Ascending aorta (tissue), 2 donors: ENCODE data around the gene RGS6. TPM values are rescaled to one million over a fixed set of nuclear protein-coding genes. Genes with fewer than 3 reads are reported as not detected.
A peak's percentile ranks its signal among the peaks of the same experiment; 100 is the strongest.

Experiments
- DNase-seq, 2 donors: peaks; one replicate each; pipeline ENCODE4 v3.0.0-alpha.2; 2019; ENCODE audit warnings: low spot score in 2 of 2
- H3K27ac ChIP-seq, 2 donors: fragments of 200-600 bp; sonication (generic); one replicate each; pipeline ENCODE4 v1.5.1; 2016 to 2017; ENCODE audit warnings: mild to moderate bottlenecking in 1 of 2
- H3K27me3 ChIP-seq: fragments of 200-600 bp; sonication (generic); one replicate; pipeline ENCODE4 v1.5.1; 2017
- H3K36me3 ChIP-seq, 2 donors: fragments of 200-600 bp; sonication (generic); one replicate each; pipeline ENCODE4 v1.5.1; 2016
- H3K4me1 ChIP-seq, 2 donors: fragments of 200-600 bp; sonication (generic); one replicate each; pipeline ENCODE4 v1.5.1; 2016 to 2017; ENCODE audit warnings: mild to moderate bottlenecking in 1 of 2
- H3K4me3 ChIP-seq, 2 donors: fragments of 200-600 bp; sonication (generic); one replicate each; pipeline ENCODE4 v1.5.1; 2016 to 2017; ENCODE audit warnings: mild to moderate bottlenecking in 1 of 2
- H3K9me3 ChIP-seq, 2 donors: fragments of 200-600 bp; sonication (generic); one replicate each; pipeline ENCODE4 v1.5.1; 2016
- intact Hi-C: fragments of 100-400 bp; cut with DNase I; formaldehyde crosslinking; loops from one replicate; pipeline ENCODE4 v1.15.1; 2023
- total RNA-seq: library from RNA; depleted of rRNA; stranded (reverse); fragments of >200 nt; gene quantifications from one replicate; pipeline ENCODE4 v1.1.0, GENCODE V29; 2016
- TF ChIP-seq, protein P1 (sequence below), 3 experiments: fragments of 200-600 bp in 2 of 3; fragments of 450-650 bp in 1 of 3; sonication (generic) in 2 of 3; IDR thresholded peaks; one replicate each; pipeline ENCODE4 v1.5.1; 2016 to 2019; ENCODE audit warnings: antibody characterized with exemption in 3 of 3, mild to moderate bottlenecking in 1 of 3, moderate library complexity in 1 of 3

RGS6 gene
- total RNA-seq, 1 donor from 2014 or later, result 0.11 TPM

DNA sequence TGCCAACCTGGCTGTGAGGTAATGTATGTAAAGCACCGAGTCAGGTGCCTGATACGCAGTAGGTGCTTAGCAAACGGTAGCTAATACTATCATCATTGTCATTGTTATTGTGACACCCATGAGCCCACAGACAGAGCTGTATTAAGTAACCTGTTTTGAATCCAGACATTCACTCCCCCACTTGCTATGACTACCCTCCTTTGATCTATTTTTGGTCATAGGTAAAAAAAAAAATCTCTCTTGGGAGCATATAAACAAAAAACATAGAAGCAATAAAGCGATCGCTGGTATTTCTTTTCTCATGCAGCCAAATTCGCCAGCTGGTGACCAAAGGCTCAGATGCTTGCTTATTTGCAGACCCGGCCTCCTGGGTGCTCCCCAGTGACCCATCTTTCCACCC lies 631.4 kb downstream of the RGS6 start:
- TF ChIP-seq, protein P1, sequence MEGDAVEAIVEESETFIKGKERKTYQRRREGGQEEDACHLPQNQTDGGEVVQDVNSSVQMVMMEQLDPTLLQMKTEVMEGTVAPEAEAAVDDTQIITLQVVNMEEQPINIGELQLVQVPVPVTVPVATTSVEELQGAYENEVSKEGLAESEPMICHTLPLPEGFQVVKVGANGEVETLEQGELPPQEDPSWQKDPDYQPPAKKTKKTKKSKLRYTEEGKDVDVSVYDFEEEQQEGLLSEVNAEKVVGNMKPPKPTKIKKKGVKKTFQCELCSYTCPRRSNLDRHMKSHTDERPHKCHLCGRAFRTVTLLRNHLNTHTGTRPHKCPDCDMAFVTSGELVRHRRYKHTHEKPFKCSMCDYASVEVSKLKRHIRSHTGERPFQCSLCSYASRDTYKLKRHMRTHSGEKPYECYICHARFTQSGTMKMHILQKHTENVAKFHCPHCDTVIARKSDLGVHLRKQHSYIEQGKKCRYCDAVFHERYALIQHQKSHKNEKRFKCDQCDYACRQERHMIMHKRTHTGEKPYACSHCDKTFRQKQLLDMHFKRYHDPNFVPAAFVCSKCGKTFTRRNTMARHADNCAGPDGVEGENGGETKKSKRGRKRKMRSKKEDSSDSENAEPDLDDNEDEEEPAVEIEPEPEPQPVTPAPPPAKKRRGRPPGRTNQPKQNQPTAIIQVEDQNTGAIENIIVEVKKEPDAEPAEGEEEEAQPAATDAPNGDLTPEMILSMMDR (IDR thresholded peaks at IDR 0.05), result no peak
- no peaks in the 10 kb centered on the region for H3K9me3 ChIP-seq
- intact Hi-C loops, result no loop called here
- H3K27ac ChIP-seq, result no peak overlapping the region
- DNase-seq, result no peak
- no peaks in the 10 kb centered on the region for H3K27me3 ChIP-seq
- no peak overlapping the region for H3K4me3 ChIP-seq
- H3K36me3 ChIP-seq, result no peaks in the 10 kb centered on the region
- peaks cover 3 to 22% of the 10 kb centered on the region in 2 donors for H3K4me1 ChIP-seq

DNA sequence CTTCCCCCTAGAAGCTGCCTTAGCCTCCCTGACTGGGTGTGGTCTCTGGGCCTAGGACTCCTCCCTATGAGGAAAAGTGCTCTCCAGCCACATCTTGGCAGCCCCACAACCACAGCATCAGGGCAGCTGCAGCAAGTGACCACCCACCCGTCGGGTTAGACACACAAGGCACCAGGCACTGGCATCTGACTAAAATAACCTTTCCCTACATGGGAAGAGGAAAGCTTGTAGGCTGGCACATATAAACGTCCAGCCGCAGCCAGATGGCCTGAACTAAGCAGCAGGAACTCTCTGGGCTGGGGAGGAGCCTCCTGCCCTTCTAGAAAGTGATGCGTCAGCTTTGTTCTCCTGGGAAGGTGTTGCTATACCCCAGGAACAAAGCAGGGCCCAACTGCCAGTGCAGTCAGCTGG lies 632.9 kb downstream of the RGS6 start:
- Histone ChIP-seq H3K27me3 (no peaks in the 10 kb centered on the region), H3K9me3 (no peaks in the 10 kb centered on the region), H3K4me3 (no peak overlapping the region), H3K27ac (peak overlapping the region; percentile 23 to 67), H3K36me3 (no peaks in the 10 kb centered on the region), H3K4me1 (peaks cover 0 to 7% of the 10 kb centered on the region in 2 donors)
- intact Hi-C loops, result no loop called here
- TF ChIP-seq, protein P1 (IDR thresholded peaks at IDR 0.05), result no peak
- peak; percentile 17 to 69 for DNase-seq

DNA sequence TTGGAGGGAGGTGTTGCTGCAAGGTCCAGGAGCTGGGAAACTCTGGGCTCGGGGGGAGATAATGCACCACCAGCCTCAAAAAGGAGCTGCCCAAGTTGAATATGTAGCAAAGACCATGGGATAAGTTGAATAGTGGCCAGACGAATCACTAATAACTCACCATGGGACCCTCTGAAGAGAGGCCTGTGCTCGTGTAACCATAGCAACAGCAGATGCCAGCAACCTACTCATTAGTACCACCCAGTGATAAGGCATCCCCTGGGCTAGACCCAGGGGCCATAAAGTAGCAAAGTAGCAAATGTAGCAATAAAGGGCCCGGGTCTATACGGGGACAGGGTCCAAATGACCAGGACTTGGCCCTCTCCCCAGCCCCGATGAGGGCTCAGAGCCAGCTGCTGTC lies 633.7 kb downstream of the RGS6 start:
- H3K36me3 ChIP-seq, result no peaks in the 10 kb centered on the region
- intact Hi-C loops, result no loop called here
- DNase-seq, result no peak
- no peak overlapping the region for H3K4me3 ChIP-seq
- peak overlapping the region in 1 of 2 donors; percentile 67 for H3K27ac ChIP-seq
- no peaks in the 10 kb centered on the region for H3K9me3 ChIP-seq
- peaks cover 0 to 7% of the 10 kb centered on the region in 2 donors for H3K4me1 ChIP-seq
- TF ChIP-seq, protein P1 (IDR thresholded peaks at IDR 0.05), result no peak
- H3K27me3 ChIP-seq, result no peaks in the 10 kb centered on the region

DNA sequence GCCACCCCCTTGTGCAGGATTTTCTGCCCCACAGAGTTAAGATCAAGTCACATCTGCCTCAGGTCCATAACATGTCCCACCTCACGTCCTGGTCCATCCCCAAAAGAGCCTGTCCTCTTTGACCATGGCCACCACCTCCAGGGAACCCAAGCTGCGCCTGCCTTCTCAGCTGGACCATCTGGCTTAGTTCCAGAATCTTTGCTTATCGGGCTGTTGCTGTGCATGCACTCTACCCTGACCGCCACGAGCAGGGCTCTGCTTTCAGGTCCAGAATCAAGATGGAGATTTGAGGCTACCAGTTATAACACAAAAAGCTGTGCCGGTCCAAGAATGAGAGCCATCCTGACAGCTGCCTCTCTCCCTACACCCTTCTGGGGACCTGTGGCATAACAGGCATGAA lies 635.0 kb downstream of the RGS6 start:
- DNase-seq, result no peak
- H3K27ac ChIP-seq, result no peak overlapping the region
- H3K36me3 ChIP-seq, result no peaks in the 10 kb centered on the region
- H3K4me3 ChIP-seq, result no peak overlapping the region
- TF ChIP-seq, protein P1 (IDR thresholded peaks at IDR 0.05), result no peak
- peaks cover 0 to 7% of the 10 kb centered on the region in 2 donors for H3K4me1 ChIP-seq
- no peaks in the 10 kb centered on the region for H3K9me3 ChIP-seq
- H3K27me3 ChIP-seq, result no peaks in the 10 kb centered on the region
- intact Hi-C loops, result no loop called here

DNA sequence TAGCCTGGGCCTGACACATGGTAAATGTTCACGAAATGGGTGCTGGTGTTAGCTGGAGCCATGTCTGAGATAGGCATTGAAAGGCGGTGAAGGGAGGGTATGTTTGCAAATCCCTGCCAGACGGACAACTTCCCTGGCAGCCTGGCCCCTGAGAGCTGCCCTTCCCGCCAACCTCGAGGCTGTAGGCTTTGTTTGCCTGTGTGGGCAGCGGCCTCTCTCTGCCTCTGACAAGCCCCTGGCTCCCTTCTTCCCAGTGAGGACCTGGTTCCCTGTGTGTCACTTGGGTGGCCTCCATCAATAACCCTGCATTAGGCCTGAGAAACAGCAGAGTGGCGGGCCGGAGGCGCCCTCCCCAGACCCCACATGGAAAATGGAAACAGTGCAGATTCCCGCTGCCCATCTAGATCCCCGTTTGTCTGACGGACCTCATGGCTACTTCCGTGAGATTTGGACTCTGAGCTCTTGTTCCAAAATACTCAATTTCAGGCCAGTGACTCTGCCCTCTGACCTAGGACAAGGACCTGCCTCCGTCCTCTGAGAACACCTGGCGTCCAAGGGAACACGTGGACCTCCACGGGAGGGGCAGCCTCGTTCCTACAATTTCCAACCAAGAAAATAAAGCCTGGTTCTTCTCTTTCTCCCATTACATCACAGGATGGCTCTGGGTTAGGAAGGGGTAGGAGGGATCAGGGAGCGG lies 636.2 kb downstream of the RGS6 start:
- H3K27me3 ChIP-seq, result no peaks in the 10 kb centered on the region
- H3K9me3 ChIP-seq, result no peaks in the 10 kb centered on the region
- DNase-seq, result no peak
- intact Hi-C loops, result no loop called here
- no peak overlapping the region for H3K27ac ChIP-seq
- H3K4me1 ChIP-seq, result peaks cover 0 to 7% of the 10 kb centered on the region in 2 donors
- TF ChIP-seq, protein P1 (IDR thresholded peaks at IDR 0.05), result no peak
- no peaks in the 10 kb centered on the region for H3K36me3 ChIP-seq
- H3K4me3 ChIP-seq, result no peak overlapping the region
